GM19351 (cell line): ENCODE results near the gene JAK1.
"Not testable (repeated sequence)": the region's sequence is repeated elsewhere in the genome, so short reads cannot be mapped to it uniquely, and the experiment has no call there.

ENCODE experiments used
- ATAC-seq: cut with Tn5 transposase; IDR thresholded peaks from one replicate; pipeline ENCODE4 v1.9.1; 2021; ENCODE audit warnings: mild to moderate bottlenecking, moderate library complexity; ENCODE audit not compliant: unreplicated experiment

Gene JAK1

GRCh38 chr1:64844175-64844574, 122.2 kb downstream of the JAK1 start:
- ATAC-seq, result no peak

GRCh38 chr1:64843675-64844074, 122.7 kb downstream of the JAK1 start:
- ATAC-seq, result no peak

GRCh38 chr1:64842224-64842623, 124.1 kb downstream of the JAK1 start:
- no peak for ATAC-seq

GRCh38 chr1:64841330-64842065, 124.9 kb downstream of the JAK1 start:
- no peak for ATAC-seq

GRCh38 chr1:64839732-64840405, 126.5 kb downstream of the JAK1 start:
- no peak for ATAC-seq

- no peak for ATAC-seq
These were observed 127.1 kb downstream of the JAK1 start for GRCh38 chr1:64839261-64839660.

GRCh38 chr1:64838486-64838885, 127.9 kb downstream of the JAK1 start:
- ATAC-seq, result no peak

GRCh38 chr1:64836802-64837201, 129.5 kb downstream of the JAK1 start:
- no peak for ATAC-seq

GRCh38 chr1:64834734-64835133, 131.6 kb downstream of the JAK1 start:
- no peak for ATAC-seq

- no peak for ATAC-seq
These were observed 136.2 kb downstream of the JAK1 start for GRCh38 chr1:64830030-64830651.

GRCh38 chr1:64829411-64830029, 136.8 kb downstream of the JAK1 start:
- ATAC-seq, result no peak

GRCh38 chr1:64828829-64829228, 137.5 kb downstream of the JAK1 start:
- ATAC-seq, result peak; percentile 42

- peak; percentile 92 for ATAC-seq
These were observed 139.4 kb downstream of the JAK1 start for GRCh38 chr1:64826991-64827390.

- peak; percentile 48 for ATAC-seq
These were observed 142.5 kb downstream of the JAK1 start for GRCh38 chr1:64823691-64824476.

- no peak for ATAC-seq
These were observed 143.7 kb downstream of the JAK1 start for GRCh38 chr1:64822621-64823020.

GRCh38 chr1:64820572-64820971, 145.8 kb downstream of the JAK1 start:
- not testable (repeated sequence) for ATAC-seq

GRCh38 chr1:64817364-64817763, 149.0 kb downstream of the JAK1 start:
- ATAC-seq, result not testable (repeated sequence)

GRCh38 chr1:64814427-64814826, 151.9 kb downstream of the JAK1 start:
- ATAC-seq, result no peak

GRCh38 chr1:64811131-64811530, 155.2 kb downstream of the JAK1 start:
- no peak for ATAC-seq

- ATAC-seq, result no peak
These were observed 156.3 kb downstream of the JAK1 start for GRCh38 chr1:64810001-64810400.

- no peak for ATAC-seq
These were observed 157.0 kb downstream of the JAK1 start for GRCh38 chr1:64809309-64809708.
